Posterior vena cava (tissue), 2 donors: ENCODE measurements around the gene PGBD5. TPM values are rescaled to one million over a fixed set of nuclear protein-coding genes. Genes with fewer than 3 reads are reported as not detected.

Source experiments
- total RNA-seq, 2 donors: library from RNA; stranded (reverse); fragmentation: NEBNext Ultra II Directional; extraction: Animal tissue kit (Norgen Biotek cat#: 25700); gene quantifications; one replicate each; pipeline ENCODE4 v1.2.1, GENCODE V29; 2021
- donor health status: DM: yes; HTN: yes; CAD: no.
- donor health status: DM: yes; HTN: yes; CAD: no.

Gene PGBD5
- total RNA-seq, 2 donors from 2014 or later: 0.43 to 0.56 TPM

Other genes starting within 250 kb of the PGBD5 start
- 10 to 100 TPM; 18.1 to 18.5 TPM for gene COG2, start 216.1 kb upstream of the PGBD5 start, total RNA-seq